ENCODE results near the gene HDDC3. TPM values are rescaled to one million over a fixed set of nuclear protein-coding genes. Genes with fewer than 3 reads are reported as not detected.

HDDC3 gene
- total RNA-seq, 2 donors from 2014 or later: 17.3 to 17.5 TPM

DNA sequence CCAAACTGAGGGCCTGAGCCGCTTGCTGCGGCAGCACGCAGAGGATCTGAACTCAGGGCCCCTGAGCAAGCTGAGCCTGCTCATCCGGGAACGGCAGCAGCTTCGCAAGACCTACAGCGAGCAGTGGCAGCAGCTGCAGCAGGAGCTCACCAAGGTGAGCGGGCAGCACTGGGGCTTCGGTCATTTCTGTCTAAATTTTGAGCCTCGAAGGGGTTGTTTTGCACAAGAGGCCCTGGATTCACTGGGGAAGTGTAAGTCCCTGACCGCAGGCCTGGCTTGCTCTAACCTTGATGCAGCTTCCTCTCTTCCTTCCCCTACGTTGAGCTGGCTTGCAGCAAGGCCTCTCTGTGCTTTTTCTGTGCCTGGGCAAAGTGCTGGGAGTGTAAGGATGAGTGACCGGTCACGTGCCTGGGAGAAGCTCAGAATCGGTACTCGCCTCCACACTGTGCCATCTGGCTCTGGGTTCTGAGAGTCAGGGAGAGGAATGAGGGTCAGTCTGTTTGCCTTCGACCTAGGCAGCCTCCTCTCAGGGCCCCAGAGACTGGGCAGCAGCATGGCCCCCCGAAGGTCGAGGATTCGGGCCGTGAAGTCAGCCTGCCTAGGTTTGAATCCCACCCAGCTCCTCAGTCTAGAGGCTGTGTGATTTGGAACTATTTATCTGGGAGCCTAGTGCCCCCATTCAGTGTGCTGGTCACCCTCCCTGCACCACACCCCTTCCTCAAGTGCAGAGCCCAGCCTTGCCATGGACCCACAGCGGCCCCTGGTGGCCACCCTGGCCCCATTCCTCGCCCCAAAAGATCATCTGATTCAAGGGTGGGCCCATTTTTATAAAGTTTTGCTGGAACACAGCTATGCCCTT, 46.7 kb downstream of the HDDC3 start:
- DNase-seq: peak; percentile 57 to 82
- ATAC-seq: peak; percentile 60
- intact Hi-C loops (cut with DNase I, micrococcal nuclease): loop anchor here (2.0 to 5.0 kb wide), 2 partner anchors 237 to 238 kb away; no protein-coding TSS in a partner anchor

GRCh38 chr15:90884719-90885431, 47.5 kb downstream of the HDDC3 start:
- intact Hi-C loops (cut with DNase I, micrococcal nuclease): loop anchor here in 1 of 2 donors (5.0 kb wide), 1 partner anchor 238 kb away; no protein-coding TSS in a partner anchor
- ATAC-seq (peak; percentile 1), DNase-seq (no peak)

- DNase-seq: peak; percentile 56 to 69
- ATAC-seq: peak; percentile 63
- intact Hi-C loops (cut with DNase I, micrococcal nuclease): no loop called here
These were observed 48.2 kb downstream of the HDDC3 start, which contains the start of gene FES for GRCh38 chr15:90883976-90884718. FES (plus strand) TSS chr15:90884504; CDS start chr15:90885046, 542 bp downstream.

- no peak for DNase-seq
- peak; percentile 18 for ATAC-seq
- intact Hi-C loops (cut with DNase I, micrococcal nuclease): no loop called here
These were observed 48.8 kb downstream of the HDDC3 start for GRCh38 chr15:90883526-90883975.

DNA sequence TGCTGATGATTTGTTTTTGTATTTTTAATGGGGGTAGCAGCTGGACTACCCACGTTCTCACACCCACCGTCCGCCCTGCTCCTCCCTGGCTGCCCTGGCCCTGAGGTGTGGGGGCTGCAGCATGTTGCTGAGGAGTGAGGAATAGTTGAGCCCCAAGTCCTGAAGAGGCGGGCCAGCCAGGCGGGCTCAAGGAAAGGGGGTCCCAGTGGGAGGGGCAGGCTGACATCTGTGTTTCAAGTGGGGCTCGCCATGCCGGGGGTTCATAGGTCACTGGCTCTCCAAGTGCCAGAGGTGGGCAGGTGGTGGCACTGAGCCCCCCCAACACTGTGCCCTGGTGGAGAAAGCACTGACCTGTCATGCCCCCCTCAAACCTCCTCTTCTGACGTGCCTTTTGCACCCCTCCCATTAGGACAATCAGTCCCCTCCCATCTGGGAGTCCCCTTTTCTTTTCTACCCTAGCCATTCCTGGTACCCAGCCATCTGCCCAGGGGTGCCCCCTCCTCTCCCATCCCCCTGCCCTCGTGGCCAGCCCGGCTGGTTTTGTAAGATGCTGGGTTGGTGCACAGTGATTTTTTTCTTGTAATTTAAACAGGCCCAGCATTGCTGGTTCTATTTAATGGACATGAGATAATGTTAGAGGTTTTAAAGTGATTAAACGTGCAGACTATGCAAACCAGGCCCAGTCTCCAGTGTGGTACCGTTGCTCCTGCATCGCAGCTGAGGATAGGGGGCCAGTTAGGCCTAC, 49.4 kb downstream of the HDDC3 start:
- intact Hi-C loops (cut with DNase I, micrococcal nuclease): no loop called here
- DNase-seq (no peak), ATAC-seq (no peak)

GRCh38 chr15:90881978-90882721, 50.2 kb downstream of the HDDC3 start:
- ATAC-seq: no peak
- DNase-seq: no peak
- intact Hi-C loops (cut with DNase I, micrococcal nuclease): no loop called here

GRCh38 chr15:90881181-90881977, 51.0 kb downstream of the HDDC3 start:
- intact Hi-C loops (cut with DNase I, micrococcal nuclease): no loop called here
- no peak for DNase-seq
- ATAC-seq: no peak

DNA sequence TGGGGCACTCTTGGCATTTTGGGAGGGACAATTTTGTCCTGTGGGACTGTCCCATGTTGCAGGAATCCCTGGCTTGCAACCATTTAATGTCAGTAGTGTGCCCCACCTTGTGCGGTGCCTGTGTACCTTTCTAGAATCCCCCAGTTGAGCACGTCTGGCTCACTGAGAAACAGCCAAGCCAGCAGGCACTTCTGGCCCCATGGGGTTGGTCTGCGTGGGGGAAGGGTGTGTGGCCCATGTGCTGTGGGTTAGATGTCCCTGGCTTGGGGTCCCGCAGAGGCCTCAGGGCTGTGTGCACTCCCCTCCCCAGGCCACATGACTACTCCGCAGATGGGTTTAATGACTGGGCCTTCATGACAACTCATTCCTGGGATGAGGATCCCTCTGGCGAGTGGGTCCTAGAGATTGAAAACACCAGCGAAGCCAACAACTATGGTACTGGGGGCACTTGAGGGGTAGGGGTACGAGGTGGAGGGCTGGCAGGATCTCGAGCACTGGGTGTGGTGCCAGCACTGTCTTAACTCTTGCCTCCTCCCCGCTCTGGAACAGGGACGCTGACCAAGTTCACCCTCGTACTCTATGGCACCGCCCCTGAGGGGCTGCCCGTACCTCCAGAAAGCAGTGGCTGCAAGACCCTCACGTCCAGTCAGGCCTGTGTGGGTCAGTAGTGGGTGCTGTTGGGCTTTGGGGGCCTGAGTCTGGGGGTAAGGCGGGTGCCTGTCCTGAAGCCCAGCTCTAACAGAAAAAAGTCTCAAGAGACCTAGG, 51.8 kb downstream of the HDDC3 start:
- DNase-seq (no peak), ATAC-seq (no peak)
- intact Hi-C loops (cut with DNase I, micrococcal nuclease): no loop called here

Other genes starting within 250 kb of the HDDC3 start
- gene BLM, start 215.2 kb downstream of the HDDC3 start, total RNA-seq: 1 to 10 TPM; 3.3 to 3.6 TPM
- gene FURIN, start 64.0 kb downstream of the HDDC3 start, total RNA-seq: 100 to 1,000 TPM in 1 of 2 donors, 10 to 100 TPM in 1; 74.0 to 101 TPM
- 1 to 10 TPM; 5.1 to 10.0 TPM for gene FES, start 48.0 kb downstream of the HDDC3 start, total RNA-seq
- 10 to 100 TPM; 48.4 to 63.7 TPM for gene MAN2A2, start 29.2 kb downstream of the HDDC3 start, total RNA-seq
- gene UNC45A, start 2.7 kb upstream of the HDDC3 start, total RNA-seq: 10 to 100 TPM; 53.0 to 58.1 TPM
- 10 to 100 TPM; 15.3 to 17.1 TPM for gene RCCD1, start 22.3 kb upstream of the HDDC3 start, total RNA-seq
- 10 to 100 TPM; 13.8 to 31.7 TPM for gene PRC1, start 62.0 kb upstream of the HDDC3 start, total RNA-seq
- gene VPS33B, start 90.0 kb upstream of the HDDC3 start, total RNA-seq: 10 to 100 TPM; 15.1 to 16.9 TPM
- under 1 TPM; 0.40 to 0.61 TPM for gene SV2B, start 167.7 kb upstream of the HDDC3 start, total RNA-seq

Measured in left colon (tissue), 2 donors.